ENCODE data around the gene HBG1.

GRCh38 chr11:5242208-5242607 is 7.4 kb downstream of the HBG1 start:
- TF ChIP-seq CTCF (tag by site-specific recombination; IDR thresholded peaks at IDR 0.05): no peak
- TF ChIP-seq BCL11A (tag by site-specific recombination; IDR thresholded peaks at IDR 0.05; ENCODE audit: low read depth): no peak
- TF ChIP-seq ZBTB20 (tag by site-specific recombination; IDR thresholded peaks at IDR 0.05): no peak
- no peak for TF ChIP-seq ZFP41 (tag by site-specific recombination; IDR thresholded peaks at IDR 0.05; ENCODE audit: borderline replicate concordance)
- TF ChIP-seq ZNF585B (tag by site-specific recombination; IDR thresholded peaks at IDR 0.05): no peak
- TF ChIP-seq ZNF626 (tag by site-specific recombination; IDR thresholded peaks at IDR 0.05): no peak
- TF ChIP-seq, protein P1, sequence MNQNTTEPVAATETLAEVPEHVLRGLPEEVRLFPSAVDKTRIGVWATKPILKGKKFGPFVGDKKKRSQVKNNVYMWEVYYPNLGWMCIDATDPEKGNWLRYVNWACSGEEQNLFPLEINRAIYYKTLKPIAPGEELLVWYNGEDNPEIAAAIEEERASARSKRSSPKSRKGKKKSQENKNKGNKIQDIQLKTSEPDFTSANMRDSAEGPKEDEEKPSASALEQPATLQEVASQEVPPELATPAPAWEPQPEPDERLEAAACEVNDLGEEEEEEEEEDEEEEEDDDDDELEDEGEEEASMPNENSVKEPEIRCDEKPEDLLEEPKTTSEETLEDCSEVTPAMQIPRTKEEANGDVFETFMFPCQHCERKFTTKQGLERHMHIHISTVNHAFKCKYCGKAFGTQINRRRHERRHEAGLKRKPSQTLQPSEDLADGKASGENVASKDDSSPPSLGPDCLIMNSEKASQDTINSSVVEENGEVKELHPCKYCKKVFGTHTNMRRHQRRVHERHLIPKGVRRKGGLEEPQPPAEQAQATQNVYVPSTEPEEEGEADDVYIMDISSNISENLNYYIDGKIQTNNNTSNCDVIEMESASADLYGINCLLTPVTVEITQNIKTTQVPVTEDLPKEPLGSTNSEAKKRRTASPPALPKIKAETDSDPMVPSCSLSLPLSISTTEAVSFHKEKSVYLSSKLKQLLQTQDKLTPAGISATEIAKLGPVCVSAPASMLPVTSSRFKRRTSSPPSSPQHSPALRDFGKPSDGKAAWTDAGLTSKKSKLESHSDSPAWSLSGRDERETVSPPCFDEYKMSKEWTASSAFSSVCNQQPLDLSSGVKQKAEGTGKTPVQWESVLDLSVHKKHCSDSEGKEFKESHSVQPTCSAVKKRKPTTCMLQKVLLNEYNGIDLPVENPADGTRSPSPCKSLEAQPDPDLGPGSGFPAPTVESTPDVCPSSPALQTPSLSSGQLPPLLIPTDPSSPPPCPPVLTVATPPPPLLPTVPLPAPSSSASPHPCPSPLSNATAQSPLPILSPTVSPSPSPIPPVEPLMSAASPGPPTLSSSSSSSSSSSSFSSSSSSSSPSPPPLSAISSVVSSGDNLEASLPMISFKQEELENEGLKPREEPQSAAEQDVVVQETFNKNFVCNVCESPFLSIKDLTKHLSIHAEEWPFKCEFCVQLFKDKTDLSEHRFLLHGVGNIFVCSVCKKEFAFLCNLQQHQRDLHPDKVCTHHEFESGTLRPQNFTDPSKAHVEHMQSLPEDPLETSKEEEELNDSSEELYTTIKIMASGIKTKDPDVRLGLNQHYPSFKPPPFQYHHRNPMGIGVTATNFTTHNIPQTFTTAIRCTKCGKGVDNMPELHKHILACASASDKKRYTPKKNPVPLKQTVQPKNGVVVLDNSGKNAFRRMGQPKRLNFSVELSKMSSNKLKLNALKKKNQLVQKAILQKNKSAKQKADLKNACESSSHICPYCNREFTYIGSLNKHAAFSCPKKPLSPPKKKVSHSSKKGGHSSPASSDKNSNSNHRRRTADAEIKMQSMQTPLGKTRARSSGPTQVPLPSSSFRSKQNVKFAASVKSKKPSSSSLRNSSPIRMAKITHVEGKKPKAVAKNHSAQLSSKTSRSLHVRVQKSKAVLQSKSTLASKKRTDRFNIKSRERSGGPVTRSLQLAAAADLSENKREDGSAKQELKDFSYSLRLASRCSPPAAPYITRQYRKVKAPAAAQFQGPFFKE (tag by site-specific recombination; IDR thresholded peaks at IDR 0.05; ENCODE audit: borderline replicate concordance): no peak
